ENCODE measurements around the gene GRAMD1C.

The GRAMD1C gene

DNA sequence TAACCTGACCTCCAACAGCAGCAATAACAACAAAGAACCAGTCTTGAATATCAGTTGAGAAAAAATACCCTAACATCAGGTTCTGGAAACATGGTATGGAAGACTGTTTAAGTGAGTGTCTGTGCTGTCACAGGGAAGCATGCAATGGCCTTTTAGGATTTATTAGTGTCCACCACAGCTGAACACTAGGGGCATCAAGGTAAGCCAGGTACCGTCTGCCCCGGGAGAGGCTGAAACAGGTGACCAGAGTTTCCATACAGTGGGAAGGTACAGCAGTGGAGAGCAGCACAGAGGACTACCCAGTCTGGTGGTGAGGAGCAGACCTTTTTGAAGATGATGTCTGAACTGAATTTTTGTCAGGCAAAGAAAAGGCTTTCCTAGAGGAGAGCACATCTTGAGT, 127.6 kb downstream of the GRAMD1C start:
- no peak for DNase-seq (ENCODE audit: low read depth)
- TF ChIP-seq, protein P1, sequence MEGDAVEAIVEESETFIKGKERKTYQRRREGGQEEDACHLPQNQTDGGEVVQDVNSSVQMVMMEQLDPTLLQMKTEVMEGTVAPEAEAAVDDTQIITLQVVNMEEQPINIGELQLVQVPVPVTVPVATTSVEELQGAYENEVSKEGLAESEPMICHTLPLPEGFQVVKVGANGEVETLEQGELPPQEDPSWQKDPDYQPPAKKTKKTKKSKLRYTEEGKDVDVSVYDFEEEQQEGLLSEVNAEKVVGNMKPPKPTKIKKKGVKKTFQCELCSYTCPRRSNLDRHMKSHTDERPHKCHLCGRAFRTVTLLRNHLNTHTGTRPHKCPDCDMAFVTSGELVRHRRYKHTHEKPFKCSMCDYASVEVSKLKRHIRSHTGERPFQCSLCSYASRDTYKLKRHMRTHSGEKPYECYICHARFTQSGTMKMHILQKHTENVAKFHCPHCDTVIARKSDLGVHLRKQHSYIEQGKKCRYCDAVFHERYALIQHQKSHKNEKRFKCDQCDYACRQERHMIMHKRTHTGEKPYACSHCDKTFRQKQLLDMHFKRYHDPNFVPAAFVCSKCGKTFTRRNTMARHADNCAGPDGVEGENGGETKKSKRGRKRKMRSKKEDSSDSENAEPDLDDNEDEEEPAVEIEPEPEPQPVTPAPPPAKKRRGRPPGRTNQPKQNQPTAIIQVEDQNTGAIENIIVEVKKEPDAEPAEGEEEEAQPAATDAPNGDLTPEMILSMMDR (IDR thresholded peaks at IDR 0.05; ENCODE audit: insufficient read depth, low read depth, low read length, missing control alignments): no peak
- no peak overlapping the region for H3K4me3 ChIP-seq (ENCODE audit: low read depth, low read length)

DNA sequence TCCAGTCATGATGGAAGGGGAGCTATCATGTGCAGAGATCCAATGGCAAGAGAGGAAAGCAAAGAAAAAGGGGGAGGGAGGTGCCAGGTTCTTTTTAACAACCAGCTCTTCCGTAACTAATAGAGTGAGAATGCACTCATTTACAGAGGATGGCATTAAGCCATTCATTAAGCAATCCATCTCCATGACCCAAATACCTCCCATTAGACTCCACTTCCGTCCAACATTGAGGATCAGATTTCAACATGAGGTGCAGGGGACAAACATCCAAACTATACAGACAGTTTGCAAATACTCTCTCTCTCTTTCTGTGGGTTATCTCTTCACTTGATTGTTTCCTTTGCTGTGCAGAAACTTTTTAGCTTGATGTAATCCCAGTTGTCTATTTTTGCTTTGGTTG, 130.4 kb downstream of the GRAMD1C start:
- TF ChIP-seq, protein P1 (IDR thresholded peaks at IDR 0.05; ENCODE audit: insufficient read depth, low read depth, low read length, missing control alignments): no peak
- DNase-seq (ENCODE audit: low read depth): no peak
- no peak overlapping the region for H3K4me3 ChIP-seq (ENCODE audit: low read depth, low read length)

DNA sequence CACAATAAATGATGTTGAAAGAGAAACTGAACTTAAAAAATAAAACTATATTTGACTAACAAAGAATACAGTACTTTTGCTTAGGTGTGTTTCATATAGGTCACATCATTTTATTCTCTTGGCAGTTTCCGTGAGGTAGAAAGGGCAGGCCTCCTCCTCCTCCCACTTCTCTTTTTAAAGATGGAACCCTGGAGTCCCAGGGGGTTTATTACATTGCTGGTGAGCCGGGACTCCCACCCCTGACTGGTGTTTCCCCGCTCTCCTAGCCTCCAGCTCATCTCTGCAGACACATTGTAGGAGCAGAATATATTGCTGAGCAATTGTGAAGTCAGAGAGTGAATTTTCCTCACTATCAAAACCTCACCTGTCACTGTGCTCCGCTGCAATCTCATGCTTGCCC, 139.2 kb downstream of the GRAMD1C start:
- no peak overlapping the region for H3K4me3 ChIP-seq (ENCODE audit: low read depth, low read length)
- DNase-seq (ENCODE audit: low read depth): no peak
- TF ChIP-seq, protein P1 (IDR thresholded peaks at IDR 0.05; ENCODE audit: insufficient read depth, low read depth, low read length, missing control alignments): no peak

DNA sequence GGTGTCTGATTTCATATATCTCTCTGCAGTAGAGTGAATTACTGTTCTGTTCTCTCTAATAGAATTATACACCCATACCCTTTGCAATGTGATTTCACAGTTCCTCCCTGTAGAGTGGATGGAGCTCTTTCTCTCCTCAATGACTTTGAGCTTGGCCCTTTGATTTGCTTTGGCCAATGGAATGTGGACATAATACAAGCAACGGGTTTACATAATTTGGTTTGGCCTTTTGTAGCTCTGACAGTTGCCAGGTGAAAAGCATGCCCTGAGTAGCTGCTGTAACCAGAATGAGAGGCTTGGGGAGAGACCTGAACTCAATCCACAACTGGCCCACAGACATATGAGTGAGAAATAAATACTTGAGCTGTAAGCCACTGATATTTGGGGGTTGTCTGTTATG, 141.3 kb downstream of the GRAMD1C start:
- TF ChIP-seq, protein P1 (IDR thresholded peaks at IDR 0.05; ENCODE audit: insufficient read depth, low read depth, low read length, missing control alignments): no peak
- DNase-seq (ENCODE audit: low read depth): no peak
- H3K4me3 ChIP-seq (ENCODE audit: low read depth, low read length): no peak overlapping the region

DNA sequence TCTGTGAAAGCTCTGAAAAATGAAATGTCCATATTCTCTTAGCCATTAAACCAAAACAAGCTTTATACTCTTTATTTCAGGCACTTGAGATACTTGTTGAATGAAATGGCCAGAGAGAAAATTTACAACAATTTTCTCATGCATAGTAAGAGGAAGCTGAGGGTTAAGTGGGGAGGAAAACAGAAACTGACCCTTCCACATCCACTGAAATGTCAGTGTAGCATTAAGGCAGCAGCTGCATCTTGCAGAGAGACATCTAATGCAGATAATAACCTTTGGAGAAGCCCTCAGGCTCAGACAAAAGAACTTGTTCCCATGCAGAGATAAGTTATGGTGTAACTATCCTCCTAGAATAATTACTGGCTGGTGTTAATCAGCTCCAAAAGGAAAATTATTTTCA, 143.2 kb downstream of the GRAMD1C start:
- no peak overlapping the region for H3K4me3 ChIP-seq (ENCODE audit: low read depth, low read length)
- no peak for DNase-seq (ENCODE audit: low read depth)
- TF ChIP-seq, protein P1 (IDR thresholded peaks at IDR 0.05; ENCODE audit: insufficient read depth, low read depth, low read length, missing control alignments): no peak

DNA sequence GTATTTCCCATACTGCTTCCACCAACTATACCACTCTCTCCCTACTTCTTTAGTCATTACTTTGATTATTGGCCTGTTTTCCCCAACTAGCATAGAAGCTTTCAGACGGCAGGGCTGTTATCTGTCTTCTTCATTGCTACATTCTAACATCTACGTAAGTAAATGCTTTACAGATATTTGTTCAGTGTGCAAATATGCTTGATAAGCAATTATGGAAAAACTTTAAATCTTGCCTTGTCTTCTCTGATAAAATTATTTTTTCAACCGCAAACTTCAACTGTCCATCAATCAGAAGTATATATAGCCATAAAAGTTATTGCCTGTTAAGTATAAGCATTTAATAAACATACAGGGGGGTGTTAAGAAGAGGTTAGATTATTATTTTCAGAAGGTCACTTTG, 145.0 kb downstream of the GRAMD1C start:
- TF ChIP-seq, protein P1 (IDR thresholded peaks at IDR 0.05; ENCODE audit: insufficient read depth, low read depth, low read length, missing control alignments): no peak
- DNase-seq (ENCODE audit: low read depth): no peak
- H3K4me3 ChIP-seq (ENCODE audit: low read depth, low read length): no peak overlapping the region

DNA sequence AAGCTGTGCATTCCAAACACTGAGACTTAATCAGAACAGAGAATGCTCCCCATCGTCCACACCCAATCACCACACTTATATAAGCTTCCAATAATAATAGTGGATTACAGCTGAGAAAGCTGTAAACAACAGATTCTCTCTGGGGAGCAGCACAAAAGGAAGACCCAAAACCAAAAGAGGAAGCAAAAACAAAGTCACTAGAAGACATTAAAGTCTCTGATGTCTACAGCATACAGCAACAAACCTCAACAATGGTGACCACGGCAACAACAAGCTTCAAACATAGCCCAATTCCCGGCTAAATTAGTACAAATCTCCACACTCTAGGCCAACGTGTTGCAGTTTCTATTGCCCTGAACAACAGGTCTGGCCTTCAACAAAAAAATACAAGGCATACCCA, 147.0 kb downstream of the GRAMD1C start:
- TF ChIP-seq, protein P1 (IDR thresholded peaks at IDR 0.05; ENCODE audit: insufficient read depth, low read depth, low read length, missing control alignments): no peak
- no peak overlapping the region for H3K4me3 ChIP-seq (ENCODE audit: low read depth, low read length)
- peak; percentile 21 for DNase-seq (ENCODE audit: low read depth)
